GM18951 (cell line): ENCODE results near the gene NFATC2.

Experiments used
- POLR2A ChIP-seq: IDR thresholded peaks from 4 replicates; pipeline ENCODE4 v1.6.1; 2011; ENCODE audit warnings: mild to moderate bottlenecking; ENCODE audit not compliant: insufficient read length, insufficient read depth; ENCODE audit errors: extremely low read depth
- in situ Hi-C: fragments of 300-500 bp; cut with MboI; formaldehyde crosslinking; loops from one replicate; pipeline ENCODE4 v1.12.0; 2022; ENCODE audit warnings: low sequenced_read_pairs, mixed read lengths, inconsistent platforms; ENCODE audit not compliant: unreplicated experiment

The NFATC2 gene

GRCh38 chr20:51379601-51380341 lies 162.7 kb downstream of the NFATC2 start:
- no peak for TF ChIP-seq POLR2A
- in situ Hi-C loops = loop anchor here (10.0 kb wide), 1 partner anchor 215 kb away; no protein-coding TSS in a partner anchor

- no peak for TF ChIP-seq POLR2A
- in situ Hi-C loops = loop anchor here (10.0 kb wide), 1 partner anchor 216 kb away; no protein-coding TSS in a partner anchor
Observed at GRCh38 chr20:51378171-51378928, 164.2 kb downstream of the NFATC2 start.

- TF ChIP-seq POLR2A = no peak
- in situ Hi-C loops = loop anchor here (10.0 kb wide), 1 partner anchor 218 kb away; no protein-coding TSS in a partner anchor
Observed at GRCh38 chr20:51377132-51377531, 165.4 kb downstream of the NFATC2 start.

GRCh38 chr20:51376111-51376510 lies 166.4 kb downstream of the NFATC2 start:
- no peak for TF ChIP-seq POLR2A
- in situ Hi-C loops = loop anchor here (10.0 kb wide), 1 partner anchor 219 kb away; no protein-coding TSS in a partner anchor

GRCh38 chr20:51375561-51375960 lies 167.0 kb downstream of the NFATC2 start:
- in situ Hi-C loops = loop anchor here (10.0 kb wide), 1 partner anchor 219 kb away; no protein-coding TSS in a partner anchor

GRCh38 chr20:51374961-51375360 lies 167.6 kb downstream of the NFATC2 start:
- no peak for TF ChIP-seq POLR2A
- in situ Hi-C loops = loop anchor here (10.0 kb wide), 1 partner anchor 220 kb away; no protein-coding TSS in a partner anchor

More at GRCh38 chr20:51375561-51375960, 167.0 kb downstream of the NFATC2 start:
- no peak for TF ChIP-seq POLR2A

GRCh38 chr20:51374456-51374830 lies 168.1 kb downstream of the NFATC2 start:
- in situ Hi-C loops = loop anchor here (10.0 kb wide), 1 partner anchor 220 kb away; no protein-coding TSS in a partner anchor
- TF ChIP-seq POLR2A = no peak

- in situ Hi-C loops = loop anchor here (10.0 kb wide), 1 partner anchor 221 kb away; no protein-coding TSS in a partner anchor
- no peak for TF ChIP-seq POLR2A
Observed at GRCh38 chr20:51373713-51374455, 168.6 kb downstream of the NFATC2 start.

- no peak for TF ChIP-seq POLR2A
- in situ Hi-C loops = loop anchor here (10.0 kb wide), 1 partner anchor 222 kb away; no protein-coding TSS in a partner anchor
Observed at GRCh38 chr20:51372966-51373365, 169.6 kb downstream of the NFATC2 start.

GRCh38 chr20:51372176-51372803 lies 170.2 kb downstream of the NFATC2 start:
- no peak for TF ChIP-seq POLR2A
- in situ Hi-C loops = loop anchor here (10.0 kb wide), 1 partner anchor 223 kb away; no protein-coding TSS in a partner anchor

- no peak for TF ChIP-seq POLR2A
- in situ Hi-C loops = loop anchor here (10.0 kb wide), 1 partner anchor 223 kb away; no protein-coding TSS in a partner anchor
Observed at GRCh38 chr20:51371720-51372119, 170.8 kb downstream of the NFATC2 start.

- in situ Hi-C loops = no loop called here
- no peak for TF ChIP-seq POLR2A
Observed at GRCh38 chr20:51369503-51369902, 173.0 kb downstream of the NFATC2 start.
